ENCODE results near the gene ACER2.

GRCh38 chr9:19378647-19379046, 30.2 kb upstream of the ACER2 start:
- TF ChIP-seq CTCF (IDR thresholded peaks at IDR 0.05) (no peak), POLR2A (IDR thresholded peaks at IDR 0.05) (no peak), EP300 (IDR thresholded peaks at IDR 0.05; ENCODE audit: low read depth) (no peak)

Data from transverse colon (tissue), 3 donors.